Transverse colon (tissue), 4 donors: ENCODE measurements around the gene MOG.

Experiments
- CTCF ChIP-seq, 5 experiments: fragments of 200-600 bp in 3 of 5; fragments of 450-650 bp in 2 of 5; sonication (generic) in 3 of 5; IDR thresholded peaks; 1 replicate in 2 of 5; 2 replicates in 3 of 5; pipeline ENCODE4 v1.5.1; 2016 to 2017; ENCODE audit warnings: antibody characterized with exemption in 5 of 5, inconsistent platforms in 3 of 5, mild to moderate bottlenecking in 2 of 5, moderate library complexity in 1 of 5
- POLR2A ChIP-seq: fragments of 450-650 bp; IDR thresholded peaks from one replicate; pipeline ENCODE4 v1.6.1; 2016; ENCODE audit warnings: antibody characterized with exemption, mild to moderate bottlenecking, moderate library complexity
- POLR2AphosphoS5 ChIP-seq, 3 donors: sonication (generic); formaldehyde crosslinking; IDR thresholded peaks; one replicate each; pipeline ENCODE4 v1.6.1; 2016; ENCODE audit warnings: antibody characterized with exemption in 3 of 3

- TF ChIP-seq CTCF (IDR thresholded peaks at IDR 0.05) (no peak), POLR2A (no peak), POLR2AphosphoS5 (IDR thresholded peaks at IDR 0.05) (no peak)
These were observed 23.5 kb downstream of the MOG start for GRCh38 chr6:29680416-29680815.
